ENCODE results near the gene IL1RL1.

DNA sequence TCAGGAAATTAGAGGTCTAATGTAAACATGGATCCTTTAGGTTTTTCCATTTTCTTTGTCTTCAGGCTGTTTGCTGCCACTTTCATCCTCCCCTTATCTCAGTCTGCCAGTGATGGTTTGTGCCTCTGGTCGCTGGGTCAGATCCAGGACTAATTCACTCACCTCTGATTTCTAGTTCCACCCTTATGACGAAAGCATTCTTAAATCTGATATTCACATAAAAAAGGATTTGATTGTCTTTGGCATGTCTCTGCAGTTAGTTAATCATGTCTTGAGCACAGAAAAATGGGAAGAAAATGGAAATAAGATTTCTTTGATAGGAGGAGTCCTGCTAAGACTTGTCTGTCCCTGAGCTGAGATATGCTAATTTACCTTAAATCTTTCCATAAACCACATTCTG is 4.6 kb downstream of the IL1RL1 start:
- TF ChIP-seq EZH2 (IDR thresholded peaks at IDR 0.05; ENCODE audit: borderline replicate concordance, low read length) (no peak), CTCF (IDR thresholded peaks at IDR 0.05; ENCODE audit: low read length) (no peak)

All from OCI-LY1 (cell line).